ENCODE measurements around the gene RMDN3. TPM values are rescaled to one million over a fixed set of nuclear protein-coding genes. Genes with fewer than 3 reads are reported as not detected.

RMDN3 gene, protein sequence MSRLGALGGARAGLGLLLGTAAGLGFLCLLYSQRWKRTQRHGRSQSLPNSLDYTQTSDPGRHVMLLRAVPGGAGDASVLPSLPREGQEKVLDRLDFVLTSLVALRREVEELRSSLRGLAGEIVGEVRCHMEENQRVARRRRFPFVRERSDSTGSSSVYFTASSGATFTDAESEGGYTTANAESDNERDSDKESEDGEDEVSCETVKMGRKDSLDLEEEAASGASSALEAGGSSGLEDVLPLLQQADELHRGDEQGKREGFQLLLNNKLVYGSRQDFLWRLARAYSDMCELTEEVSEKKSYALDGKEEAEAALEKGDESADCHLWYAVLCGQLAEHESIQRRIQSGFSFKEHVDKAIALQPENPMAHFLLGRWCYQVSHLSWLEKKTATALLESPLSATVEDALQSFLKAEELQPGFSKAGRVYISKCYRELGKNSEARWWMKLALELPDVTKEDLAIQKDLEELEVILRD
- total RNA-seq (2011; cell fraction: chromatin; rRNA removed; ENCODE audit: low replicate concordance) = 63.2 and 82.7 TPM in 2 replicates
- 59.7 and 60.7 TPM in 2 replicates for total RNA-seq (2011; cell fraction: nucleolus; rRNA removed)
- total RNA-seq (2011; cell fraction: nucleoplasm; rRNA removed) = 60.9 and 71.7 TPM in 2 replicates
- total RNA-seq (2014; rRNA removed) = 25.9 and 33.8 TPM in 2 replicates
- total RNA-seq (2014; rRNA removed; fragmentation: Illumina TruSeq; extraction: Trizol) = 23.5 and 24.9 TPM in 2 replicates
- 25.4 and 26.4 TPM in 2 replicates for total RNA-seq (2015; rRNA removed; fragmentation: Illumina TruSeq; extraction: Trizol)
- 38.2 and 39.4 TPM in 2 replicates for total RNA-seq (2021)
- polyA plus RNA-seq (2011; rRNA removed) = 28.9 and 32.7 TPM in 2 replicates
- 22.9 and 23.4 TPM in 2 replicates for polyA plus RNA-seq (2011; cell fraction: cytosol; rRNA removed)
- polyA plus RNA-seq (2011; cell fraction: nucleus; rRNA removed) = 38.7 and 41.9 TPM in 2 replicates
- polyA plus RNA-seq (2012) = 32.4 and 38.8 TPM in 2 replicates
- 31.4 and 33.3 TPM in 2 replicates for polyA plus RNA-seq (2014; fragmentation: Illumina TruSeq; extraction: Trizol)
- 1 to 10 TPM; 8.1 to 8.9 TPM for polyA plus RNA-seq (2014; fragmentation: Nextera tagmentation; extraction: Ambion mirVana)
- polyA plus RNA-seq (2014; rRNA removed) = 35.7 and 36.4 TPM in 2 replicates
- polyA minus RNA-seq (2011; rRNA and poly(A)+ RNA removed) = 19.4 and 23.6 TPM in 2 replicates
- polyA minus RNA-seq (2011; cell fraction: cytosol; rRNA and poly(A)+ RNA removed) = 13.7 and 16.1 TPM in 2 replicates
- polyA minus RNA-seq (2011; cell fraction: nucleus; rRNA and poly(A)+ RNA removed) = 13.3 and 25.8 TPM in 2 replicates
- percentile 85 among the genes with signal in this experiment for Bru-seq, nascent RNA
- BruChase-seq, experiment 1, labeled RNA remaining after a 2-hour chase = percentile 87 among the genes with signal in this experiment
- percentile 89 among the genes with signal in this experiment for BruChase-seq, experiment 2, labeled RNA remaining after a 6-hour chase
- long read RNA-seq, experiment 1, transcript RMDN3-202 (13 exons, 2,251 nt) = major isoform, 139 of 256 reads
- long read RNA-seq, experiment 1, transcript RMDN3-201 (12 exons, 3,138 nt) = minor isoform, 5 of 256 reads
- long read RNA-seq, experiment 1, partial matches to known transcripts = 36 of 256 reads
- long read RNA-seq, experiment 1, other reads (novel, unspliced or antisense) = 72 of 256 reads
- long read RNA-seq, experiment 2, transcript RMDN3-202 (13 exons, 2,251 nt) = major isoform, 28 of 70 reads
- long read RNA-seq, experiment 2, partial matches to known transcripts = 17 of 70 reads
- long read RNA-seq, experiment 2, other reads (novel, unspliced or antisense) = 17 of 70 reads
- long read RNA-seq, experiment 3, transcript RMDN3-202 (13 exons, 2,251 nt) = major isoform, 36 of 54 reads
- long read RNA-seq, experiment 3, partial matches to known transcripts = 4 of 54 reads
- long read RNA-seq, experiment 3, other reads (novel, unspliced or antisense) = 14 of 54 reads

DNA sequence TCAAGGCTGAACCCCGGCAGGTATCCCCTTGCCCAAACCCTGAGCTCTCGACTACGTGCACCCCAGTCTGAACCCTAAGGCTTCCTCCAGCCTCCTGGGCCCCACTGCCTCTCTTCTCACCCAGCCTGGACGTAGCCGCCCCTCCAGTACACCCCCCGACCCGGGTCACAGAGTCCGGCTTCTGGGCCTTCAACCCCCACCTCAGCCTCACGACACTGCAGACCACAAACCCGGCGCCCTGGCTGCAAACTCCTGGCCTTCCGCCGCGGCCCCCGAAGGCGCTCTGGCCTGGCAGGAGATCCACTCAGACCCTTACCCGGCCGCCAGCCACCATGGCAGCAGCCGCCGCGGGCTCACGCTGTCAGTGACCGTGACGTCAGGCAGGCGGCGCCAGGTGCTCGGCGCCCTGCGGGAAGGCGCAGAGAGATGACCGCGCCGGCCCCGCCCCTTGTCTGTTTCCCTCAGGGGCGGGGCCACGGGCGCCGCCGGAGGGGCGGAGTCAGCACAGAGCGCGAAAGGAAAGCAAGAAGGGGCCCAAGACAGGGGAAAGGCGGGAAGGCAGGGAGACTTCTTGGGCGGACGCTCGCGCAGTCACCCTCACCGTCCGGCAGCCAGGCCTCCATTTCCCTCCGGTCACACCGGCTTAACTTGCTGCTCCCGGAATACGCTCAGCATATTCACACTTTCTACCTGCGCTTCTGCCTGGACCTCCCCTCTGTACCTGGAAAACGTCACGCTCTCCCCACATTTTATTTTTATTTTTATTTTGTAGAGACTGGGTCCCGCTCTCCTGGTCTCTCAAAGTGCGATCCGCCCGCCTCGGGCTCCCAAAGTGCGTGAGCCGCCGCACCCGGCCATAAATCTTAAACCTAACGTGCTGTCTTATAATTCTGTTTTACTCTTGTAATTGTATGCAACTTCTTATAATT lies at the start of gene RMDN3:
Gene RMDN3, minus strand, starts transcription at position 372 of the 929 bp plus-strand sequence. CDS start 471 bp downstream, outside the sequence.
- ChIA-PET POLR2A (interaction anchor here (0.7 to 1.3 kb wide), 5 partner anchors 7 to 139 kb away, joined by 3 to 4 read pairs (median 3); partner anchors contain the start of gene VPS18), CTCF (ENCODE audit: low intra/inter-chr PET ratio) (interaction anchor here (0.6 kb wide), 2 partner anchors 58 to 162 kb away, joined by 3 read pairs; no protein-coding TSS in a partner anchor)
- Histone ChIP-seq H3K9me1 (ENCODE audit: control insufficient read depth, insufficient read depth, low read length) (no peaks in the 10 kb centered on the region), H3K9ac (ENCODE audit: insufficient read depth in 1 of 2, low read depth in 2 of 2, low read length in 2 of 2) (peak within 1 kb of the TSS; percentile 88 to 95), H2AFZ (ENCODE audit: low read depth, low read length) (peak within 1 kb of the TSS; percentile 90), H3K27ac (ENCODE audit: extremely low read depth, low read depth, low read length) (peak within 1 kb of the TSS; percentile 97), H3K9me3 (replicated peaks; ENCODE audit: control insufficient read depth, insufficient read depth, low read depth, low read length) (no peaks in the 10 kb centered on the region), H3K4me2 (ENCODE audit: insufficient read depth, low read length) (peak within 1 kb of the TSS; percentile 83), H3K79me2 (ENCODE audit: control insufficient read depth, insufficient read depth, low read length) (peaks cover 47% of the 10 kb centered on the region), H3K4me3 (peak within 1 kb of the TSS; percentile 99), H3K4me1 (replicated peaks in 1 of 2; ENCODE audit: control insufficient read depth in 2 of 2, insufficient read depth in 2 of 2, low read length in 2 of 2) (peaks cover 36 to 43% of the 10 kb centered on the region in 2 experiments), H4K20me1 (replicated peaks; ENCODE audit: control insufficient read depth, insufficient read depth, low read length) (0 out of 2 replicates have a peak, but pooled peaks cover 4% of the 10 kb centered on the region), H3K27me3 (ENCODE audit: control insufficient read depth in 2 of 2, insufficient read depth in 2 of 2, low read length in 2 of 2) (no peaks in the 10 kb centered on the region), H3K36me3 (ENCODE audit: control insufficient read depth, insufficient read depth, low read length) (peaks cover 34% of the 10 kb centered on the region)
- intact Hi-C loops (cut with micrococcal nuclease) (loop anchor here (10.0 kb wide), 1 partner anchor 190 kb away; the partner anchor contains the start of genes CCDC32 and RPUSD2), in situ Hi-C loops (cut with MboI) (no loop called here)
- DNase-seq (ENCODE audit: extremely low read depth in 1 of 4, low spot score in 3 of 4) (peak; percentile 92 to 97 (median 93)), FAIRE-seq (peak; percentile 78), ATAC-seq (peak; percentile 87)
- 1% methylated on average over 61 of the region's 66 CpGs for WGBS (ENCODE audit: insufficient coverage, low coverage, missing lambda C conversion rate)
- TSS peak; percentile 99 for BruUV-seq (replicated peaks)
- TF ChIP-seq ZNF174 (CRISPR knock-in tag; IDR thresholded peaks at IDR 0.05) (no peak), MYBL2 (IDR thresholded peaks at IDR 0.05; ENCODE audit: low read depth) (no peak), MYBL2 (CRISPR knock-in tag; IDR thresholded peaks at IDR 0.05; ENCODE audit: borderline replicate concordance) (no peak), SRSF7 (optimal IDR thresholded peaks at IDR 0.05; ENCODE audit: low read depth, low read length) (no peak), WHSC1 (IDR thresholded peaks at IDR 0.05; ENCODE audit: low read length) (no peak), SMARCB1 (IDR thresholded peaks at IDR 0.05; ENCODE audit: insufficient read length, low read depth) (no peak), CCNT2 (IDR thresholded peaks at IDR 0.05; ENCODE audit: borderline replicate concordance, extremely low read depth, insufficient read length, low read depth, low read length) (peak; percentile 81), SMAD4 (CRISPR knock-in tag; conservative IDR thresholded peaks at IDR 0.05) (peak; percentile 47; the same call in 1 of the 2 replicates)
- TF ChIP-seq, protein P1, sequence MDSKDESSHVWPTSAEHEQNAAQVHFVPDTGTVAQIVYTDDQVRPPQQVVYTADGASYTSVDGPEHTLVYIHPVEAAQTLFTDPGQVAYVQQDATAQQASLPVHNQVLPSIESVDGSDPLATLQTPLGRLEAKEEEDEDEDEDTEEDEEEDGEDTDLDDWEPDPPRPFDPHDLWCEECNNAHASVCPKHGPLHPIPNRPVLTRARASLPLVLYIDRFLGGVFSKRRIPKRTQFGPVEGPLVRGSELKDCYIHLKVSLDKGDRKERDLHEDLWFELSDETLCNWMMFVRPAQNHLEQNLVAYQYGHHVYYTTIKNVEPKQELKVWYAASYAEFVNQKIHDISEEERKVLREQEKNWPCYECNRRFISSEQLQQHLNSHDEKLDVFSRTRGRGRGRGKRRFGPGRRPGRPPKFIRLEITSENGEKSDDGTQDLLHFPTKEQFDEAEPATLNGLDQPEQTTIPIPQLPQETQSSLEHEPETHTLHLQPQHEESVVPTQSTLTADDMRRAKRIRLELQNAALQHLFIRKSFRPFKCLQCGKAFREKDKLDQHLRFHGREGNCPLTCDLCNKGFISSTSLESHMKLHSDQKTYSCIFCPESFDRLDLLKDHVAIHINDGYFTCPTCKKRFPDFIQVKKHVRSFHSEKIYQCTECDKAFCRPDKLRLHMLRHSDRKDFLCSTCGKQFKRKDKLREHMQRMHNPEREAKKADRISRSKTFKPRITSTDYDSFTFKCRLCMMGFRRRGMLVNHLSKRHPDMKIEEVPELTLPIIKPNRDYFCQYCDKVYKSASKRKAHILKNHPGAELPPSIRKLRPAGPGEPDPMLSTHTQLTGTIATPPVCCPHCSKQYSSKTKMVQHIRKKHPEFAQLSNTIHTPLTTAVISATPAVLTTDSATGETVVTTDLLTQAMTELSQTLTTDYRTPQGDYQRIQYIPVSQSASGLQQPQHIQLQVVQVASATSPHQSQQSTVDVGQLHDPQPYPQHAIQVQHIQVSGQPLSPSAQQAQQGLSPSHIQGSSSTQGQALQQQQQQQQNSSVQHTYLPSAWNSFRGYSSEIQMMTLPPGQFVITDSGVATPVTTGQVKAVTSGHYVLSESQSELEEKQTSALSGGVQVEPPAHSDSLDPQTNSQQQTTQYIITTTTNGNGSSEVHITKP (IDR thresholded peaks at IDR 0.05; ENCODE audit: partially characterized antibody) = peak; percentile 79

Measured in K562 (cell line).